K562 treated with DMSO at 1 percent for 4 hours (cell line): ENCODE measurements around the gene SERPINB7. TPM values are rescaled to one million over a fixed set of nuclear protein-coding genes. Genes with fewer than 3 reads are reported as not detected.

Experiments
- total RNA-seq: library from RNA; unstranded; fragments of 300-600 nt; gene quantifications from 2 replicates; pipeline ENCODE4 v1.2.3, GENCODE V29; 2022; ENCODE audit not compliant: insufficient read depth

Gene SERPINB7
- total RNA-seq: not detected in 2 replicates

GRCh38 chr18:63775166-63775730 lies at the start of gene SERPINB7:
SERPINB7 (plus strand) TSS chr18:63775418; CDS start chr18:63782373, 6,955 bp downstream.

Other genes starting within 250 kb of the SERPINB7 start
- gene SERPINB12, start 233.0 kb upstream of the SERPINB7 start, total RNA-seq: not detected in 2 replicates
- not detected in 2 replicates for gene SERPINB13, start 188.1 kb upstream of the SERPINB7 start, total RNA-seq
- gene SERPINB4, start 131.2 kb upstream of the SERPINB7 start, total RNA-seq: not detected in 2 replicates
- not detected in 2 replicates for gene SERPINB3, start 113.5 kb upstream of the SERPINB7 start, total RNA-seq
- not detected in 2 replicates for gene SERPINB11, start 72.5 kb upstream of the SERPINB7 start, total RNA-seq
- gene SERPINB2, start 112.3 kb downstream of the SERPINB7 start, total RNA-seq: not detected in 2 replicates
- not detected in 2 replicates for gene SERPINB10, start 132.5 kb downstream of the SERPINB7 start, total RNA-seq
- not detected in 2 replicates for gene HMSD, start 173.9 kb downstream of the SERPINB7 start, total RNA-seq
- gene SERPINB8, start 194.7 kb downstream of the SERPINB7 start, total RNA-seq: 0.62 and 0.97 TPM in 2 replicates